CD8-positive, alpha-beta memory T cell (primary cell): ENCODE measurements around the gene TMEM141. TPM values are rescaled to one million over a fixed set of nuclear protein-coding genes. Genes with fewer than 3 reads are reported as not detected.

Experiments used
- CTCF ChIA-PET: fragments of 350-600 bp; sonication (Branson Sonifier 250); formaldehyde crosslinking; loops from one replicate; lab custom pipeline; 2021; ENCODE audit warnings: antibody characterized with exemption; lab: Charles Lee
- POLR2A ChIA-PET: fragments of 350-600 bp; sonication (Branson Sonifier 250); formaldehyde crosslinking; loops from one replicate; lab custom pipeline; 2021; ENCODE audit warnings: antibody characterized with exemption; lab: Charles Lee
- DNase-seq, 5 donors: peaks; one replicate each; pipeline versions ENCODE4 v3.0.0 to v3.0.0-alpha.2; 2020 to 2022; ENCODE audit warnings: mixed read lengths in 1 of 5
- H3K27ac ChIP-seq: one replicate; pipeline ENCODE4 v1.7.0; 2013; ENCODE audit warnings: low read depth, mild to moderate bottlenecking, low read length, moderate library complexity
- H3K27me3 ChIP-seq: 2 replicates; pipeline ENCODE4 v1.7.0; 2013; ENCODE audit warnings: low read length, mild to moderate bottlenecking; ENCODE audit not compliant: insufficient read depth, poor library complexity, severe bottlenecking
- H3K36me3 ChIP-seq: 2 replicates; pipeline ENCODE4 v1.7.0; 2013; ENCODE audit warnings: mild to moderate bottlenecking, low read length, moderate library complexity; ENCODE audit not compliant: insufficient read depth
- H3K4me1 ChIP-seq: 2 replicates; pipeline ENCODE4 v1.7.0; 2013; ENCODE audit warnings: mild to moderate bottlenecking, low read length, moderate library complexity; ENCODE audit not compliant: insufficient read depth
- H3K4me3 ChIP-seq: 2 replicates; pipeline ENCODE4 v1.7.0; 2013; ENCODE audit warnings: mild to moderate bottlenecking, low read length
- H3K9me3 ChIP-seq: 2 replicates; pipeline ENCODE4 v1.7.0; 2013; ENCODE audit warnings: mild to moderate bottlenecking, low read length
- H3K27ac Mint-ChIP-seq, 8 donors: one replicate each; pipeline ENCODE4 v1.8.0; 2020 to 2021; ENCODE audit warnings: mixed read lengths in 8 of 8, mild to moderate bottlenecking in 6 of 8, inconsistent platforms in 3 of 8, moderate library complexity in 3 of 8
- H3K27me3 Mint-ChIP-seq, 2 donors: one replicate each; pipeline ENCODE4 v1.8.0; 2020 to 2021; ENCODE audit warnings: mixed read lengths in 2 of 2, mild to moderate bottlenecking in 1 of 2, moderate library complexity in 1 of 2
- H3K36me3 Mint-ChIP-seq, 3 donors: one replicate each; pipeline ENCODE4 v1.8.0; 2020 to 2021; ENCODE audit warnings: mixed read lengths in 3 of 3, inconsistent platforms in 1 of 3, mild to moderate bottlenecking in 1 of 3
- H3K4me1 Mint-ChIP-seq, 3 donors: one replicate each; pipeline ENCODE4 v1.8.0; 2020 to 2021; ENCODE audit warnings: mixed read lengths in 3 of 3, inconsistent platforms in 1 of 3, mild to moderate bottlenecking in 1 of 3
- H3K4me3 Mint-ChIP-seq, 7 donors: one replicate each; pipeline ENCODE4 v1.8.0; 2020 to 2021; ENCODE audit warnings: mixed read lengths in 7 of 7, mild to moderate bottlenecking in 6 of 7, moderate library complexity in 4 of 7, inconsistent platforms in 2 of 7
- H3K9me3 Mint-ChIP-seq, 5 donors: one replicate each; pipeline ENCODE4 v1.8.0; 2020 to 2022; ENCODE audit warnings: mixed read lengths in 5 of 5, mild to moderate bottlenecking in 3 of 5, moderate library complexity in 2 of 5, inconsistent platforms in 1 of 5
- polyA plus RNA-seq: library from polyadenylated mRNA; unstranded; fragments of 300-500 nt; fragmentation: Illumina TruSeq; gene quantifications from one replicate; pipeline ENCODE4 v1.2.3, GENCODE V29; 2021
- total RNA-seq, 2 experiments: library from RNA; stranded (reverse); gene quantifications; one replicate each; pipeline ENCODE4 v1.2.3, GENCODE V29; 2021

Gene TMEM141
- total and polyA plus RNA-seq, 3 experiments from 2014 or later, result 37.8 to 50.6 (median 50.1) TPM

DNA sequence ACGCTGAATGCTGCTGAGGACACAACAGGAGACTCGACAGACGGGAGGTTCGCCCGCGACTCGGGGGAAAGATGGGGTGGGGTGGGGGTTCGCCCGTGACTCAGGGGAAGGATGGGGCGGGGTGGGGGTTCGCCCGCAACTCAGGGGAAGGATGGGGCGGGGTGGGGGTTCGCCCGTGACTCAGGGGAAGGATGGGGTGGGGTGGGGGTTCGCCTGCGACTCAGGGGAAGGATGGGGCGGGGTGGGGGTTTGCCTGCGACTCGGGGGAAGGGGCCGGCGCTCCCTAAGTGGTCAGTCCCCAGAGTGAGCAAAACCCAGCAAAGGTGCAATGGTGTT, 45.0 kb upstream of the TMEM141 start:
- H3K27ac ChIP-seq, result no peak overlapping the region
- CTCF ChIA-PET, result no interaction called here

DNA sequence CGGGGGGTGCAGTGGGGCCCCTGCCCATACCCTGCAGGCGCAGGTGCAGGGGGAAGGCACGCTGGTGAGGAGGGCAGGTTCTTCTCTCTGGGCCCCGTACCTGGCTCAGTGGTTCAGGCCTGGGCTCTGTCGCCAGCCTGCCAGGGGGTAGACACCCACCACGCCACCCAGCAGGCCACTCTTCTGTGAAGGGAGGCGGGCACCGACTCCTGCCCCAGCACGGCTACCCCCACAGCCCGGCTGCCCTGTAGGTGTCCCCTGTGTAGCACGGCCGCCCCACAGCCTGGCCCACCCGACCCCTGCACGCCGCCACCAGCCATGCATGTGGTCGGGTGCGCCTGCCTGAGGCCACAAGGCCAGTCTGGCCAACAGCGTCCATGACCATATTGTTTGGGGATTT, 44.5 kb upstream of the TMEM141 start:
- Histone ChIP-seq H3K27ac (no peak overlapping the region), H3K4me1 (peaks cover 3% of the 10 kb centered on the region), H3K9me3 (peaks cover 3% of the 10 kb centered on the region), H3K4me3 (no peak overlapping the region), H3K27me3 (no peaks in the 10 kb centered on the region), H3K36me3 (no peaks in the 10 kb centered on the region)
- Mint-ChIP-seq H3K4me1 (peaks cover 0 to 4% (median 0%) of the 10 kb centered on the region in 3 donors), H3K9me3 (peaks cover 1 to 9% (median 3%) of the 10 kb centered on the region in 5 donors), H3K36me3 (peaks cover 0 to under 1% (median 0%) of the 10 kb centered on the region in 3 donors), H3K4me3 (no peak overlapping the region), H3K27me3 (peaks cover 11 to 13% of the 10 kb centered on the region in 2 donors), H3K27ac (no peak overlapping the region)
- ChIA-PET POLR2A (no interaction called here), CTCF (no interaction called here)
- DNase-seq, result no peak

More for the DNA sequence above, 45.0 kb upstream of the TMEM141 start:
- Histone ChIP-seq H3K9me3 (no peaks in the 10 kb centered on the region), H3K36me3 (no peaks in the 10 kb centered on the region), H3K4me3 (no peak overlapping the region), H3K4me1 (peaks cover 8% of the 10 kb centered on the region), H3K27me3 (no peaks in the 10 kb centered on the region)
- POLR2A ChIA-PET, result no interaction called here
- Mint-ChIP-seq H3K36me3 (no peaks in the 10 kb centered on the region), H3K9me3 (peaks cover 0 to 7% (median 0%) of the 10 kb centered on the region in 5 donors), H3K4me1 (peaks cover 0 to 8% (median 0%) of the 10 kb centered on the region in 3 donors), H3K27ac (no peak overlapping the region), H3K4me3 (no peak overlapping the region), H3K27me3 (peaks cover 11 to 13% of the 10 kb centered on the region in 2 donors)
- DNase-seq, result no peak

DNA sequence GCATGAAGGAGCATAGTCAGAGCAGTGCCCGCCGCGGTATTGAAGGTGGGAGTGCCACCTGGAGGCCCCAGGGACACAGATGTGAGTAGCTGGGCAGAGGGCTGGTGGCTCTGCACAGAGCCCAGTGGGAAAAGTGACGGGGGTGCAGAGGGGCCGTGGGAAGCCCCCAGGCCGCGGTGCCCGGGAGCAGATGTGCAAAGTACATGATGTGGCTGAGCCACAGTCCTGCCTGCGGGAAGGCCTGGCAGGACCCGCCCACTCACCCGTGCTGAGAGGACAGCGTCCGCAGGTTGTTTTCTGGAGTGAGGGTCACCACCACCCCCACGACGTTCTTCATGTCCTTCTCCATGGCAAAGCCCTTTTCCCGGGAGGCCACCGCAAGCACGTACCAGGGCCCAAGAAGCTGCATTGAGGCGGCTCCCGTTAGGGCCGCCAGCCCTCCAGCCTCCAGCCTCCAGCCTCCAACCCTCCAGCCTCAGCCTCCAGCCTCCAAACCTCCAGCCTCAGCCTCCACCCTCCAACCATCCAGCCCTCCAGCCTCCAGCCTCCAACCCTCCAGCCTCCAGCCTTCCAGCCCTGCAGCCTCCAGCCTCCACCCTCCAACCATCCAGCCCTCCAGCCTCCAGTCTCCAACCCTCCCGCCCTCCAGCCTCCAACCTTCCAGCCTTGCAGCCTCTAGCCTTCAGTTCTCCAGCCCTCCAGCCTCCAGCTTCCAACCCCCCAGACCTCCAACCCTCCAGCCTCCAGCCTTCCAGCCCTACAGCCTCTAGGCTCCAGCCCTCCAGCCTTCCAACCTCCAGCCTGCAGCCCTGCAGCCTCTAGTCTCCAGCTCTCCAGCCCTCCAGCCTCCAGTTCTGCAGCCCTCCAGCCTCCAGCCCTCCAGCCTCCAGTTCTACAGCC, 43.7 kb upstream of the TMEM141 start:
- H3K4me1 ChIP-seq, result no peaks in the 10 kb centered on the region
- Mint-ChIP-seq H3K36me3 (peaks cover 0 to 9% (median 0%) of the 10 kb centered on the region in 3 donors), H3K27ac (no peak overlapping the region), H3K4me1 (no peaks in the 10 kb centered on the region), H3K4me3 (no peak overlapping the region), H3K9me3 (peaks cover 9 to 17% (median 11%) of the 10 kb centered on the region in 5 donors), H3K27me3 (peaks cover 11 to 13% of the 10 kb centered on the region in 2 donors)
- no peak overlapping the region for H3K4me3 ChIP-seq
- ChIA-PET CTCF (no interaction called here), POLR2A (no interaction called here)
- H3K27ac ChIP-seq, result no peak overlapping the region
- peaks cover 9% of the 10 kb centered on the region for H3K9me3 ChIP-seq
- H3K27me3 ChIP-seq, result no peaks in the 10 kb centered on the region
- DNase-seq, result no peak
- H3K36me3 ChIP-seq, result no peaks in the 10 kb centered on the region

DNA sequence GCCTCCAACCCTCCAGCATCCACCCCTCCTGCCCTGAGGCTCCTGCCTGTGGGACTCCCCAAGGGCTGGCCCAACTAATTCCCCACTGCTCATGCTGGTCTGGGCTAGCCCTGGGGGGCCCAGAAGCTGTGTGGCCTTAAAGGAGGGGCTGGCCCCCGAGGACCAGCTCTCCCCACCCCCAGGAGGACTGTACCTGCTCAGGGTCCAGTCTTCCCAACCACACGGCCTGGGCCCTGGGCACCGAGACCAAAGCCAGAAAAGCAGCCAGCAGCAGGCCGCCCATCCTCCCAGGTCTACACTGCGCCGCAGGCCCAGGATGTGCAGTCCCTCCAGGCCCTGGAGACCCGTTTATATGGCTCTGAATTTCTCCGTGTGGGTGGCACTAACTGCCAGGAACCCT, 42.9 kb upstream of the TMEM141 start, which contains the start of gene LCN6:
TSS of gene LCN6 (minus strand) at position 325 of the 400 bp plus-strand sequence. CDS start at position 283, 42 bp downstream.
- ChIA-PET CTCF (interaction anchor here (1.3 kb wide), 1 partner anchor 10 kb away, joined by 3 read pairs; the partner anchor contains the start of gene LCN8), POLR2A (no interaction called here)
- Histone ChIP-seq H3K4me1 (no peaks in the 10 kb centered on the region), H3K9me3 (peaks cover 9% of the 10 kb centered on the region), H3K27me3 (no peaks in the 10 kb centered on the region), H3K27ac (no peak within 1 kb of the TSS), H3K36me3 (no peaks in the 10 kb centered on the region), H3K4me3 (no peak within 1 kb of the TSS)
- Mint-ChIP-seq H3K4me1 (no peaks in the 10 kb centered on the region), H3K36me3 (peaks cover 0 to 12% (median 0%) of the 10 kb centered on the region in 3 donors), H3K4me3 (no peak within 1 kb of the TSS), H3K9me3 (peaks cover 14 to 21% (median 15%) of the 10 kb centered on the region in 5 donors), H3K27ac (no peak within 1 kb of the TSS), H3K27me3 (peaks cover 11 to 14% of the 10 kb centered on the region in 2 donors)
- DNase-seq, result no peak

DNA sequence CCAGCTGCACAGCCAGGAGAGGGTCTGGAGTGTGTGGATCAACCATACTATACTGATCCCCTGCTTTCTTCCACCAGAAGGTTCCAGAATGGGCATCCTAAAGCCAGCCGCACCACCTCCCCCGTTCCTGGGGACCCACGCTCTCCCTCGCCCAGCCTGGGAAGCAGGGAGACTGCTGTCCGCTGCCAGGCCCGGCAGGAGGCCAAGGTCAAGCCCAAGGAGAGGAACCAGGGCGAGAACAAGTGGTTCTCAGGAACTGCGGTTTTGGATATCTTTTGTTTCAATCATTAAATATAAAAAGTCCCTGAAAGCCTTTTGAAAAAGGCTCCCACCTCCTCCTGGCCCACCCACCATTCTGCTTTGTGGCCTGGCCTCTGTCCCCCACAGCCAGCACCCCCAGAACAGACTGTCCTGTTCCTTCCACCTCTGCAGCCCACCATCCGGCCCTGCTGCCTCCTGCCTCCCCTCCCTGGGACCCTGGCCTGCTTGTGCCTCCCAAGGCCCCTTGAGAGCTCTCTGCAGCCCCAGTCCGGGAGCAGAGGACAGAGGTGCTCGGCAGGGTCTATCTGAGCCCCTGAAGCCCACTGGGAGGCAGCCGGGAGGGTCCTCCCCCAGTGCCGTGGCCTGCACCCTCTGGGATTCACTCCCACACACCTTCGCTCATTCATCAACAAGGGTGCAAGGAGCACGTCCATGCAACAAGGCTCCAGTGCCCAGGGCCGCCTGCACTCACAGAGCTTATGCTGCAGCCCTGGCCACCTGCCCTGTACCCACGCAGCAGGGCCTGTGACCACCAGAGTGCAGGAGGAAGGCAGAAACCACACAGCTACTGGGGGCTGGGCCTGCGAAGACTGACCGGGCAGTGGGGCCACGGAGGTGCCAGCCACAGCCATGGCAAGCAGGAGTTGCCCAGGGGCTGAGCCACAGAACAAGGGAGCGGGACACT, 42.2 kb upstream of the TMEM141 start:
- Histone ChIP-seq H3K27ac (no peak overlapping the region), H3K4me3 (no peak overlapping the region), H3K36me3 (no peaks in the 10 kb centered on the region), H3K4me1 (no peaks in the 10 kb centered on the region), H3K9me3 (peaks cover 9% of the 10 kb centered on the region), H3K27me3 (no peaks in the 10 kb centered on the region)
- Mint-ChIP-seq H3K4me3 (no peak overlapping the region), H3K27me3 (peaks cover 8 to 10% of the 10 kb centered on the region in 2 donors), H3K27ac (no peak overlapping the region), H3K36me3 (peaks cover 0 to 12% (median 0%) of the 10 kb centered on the region in 3 donors), H3K4me1 (no peaks in the 10 kb centered on the region), H3K9me3 (peaks cover 14 to 21% (median 15%) of the 10 kb centered on the region in 5 donors)
- ChIA-PET CTCF (interaction anchor here (1.3 kb wide), 1 partner anchor 9 kb away, joined by 3 read pairs; the partner anchor contains the start of gene LCN8), POLR2A (no interaction called here)
- no peak for DNase-seq

DNA sequence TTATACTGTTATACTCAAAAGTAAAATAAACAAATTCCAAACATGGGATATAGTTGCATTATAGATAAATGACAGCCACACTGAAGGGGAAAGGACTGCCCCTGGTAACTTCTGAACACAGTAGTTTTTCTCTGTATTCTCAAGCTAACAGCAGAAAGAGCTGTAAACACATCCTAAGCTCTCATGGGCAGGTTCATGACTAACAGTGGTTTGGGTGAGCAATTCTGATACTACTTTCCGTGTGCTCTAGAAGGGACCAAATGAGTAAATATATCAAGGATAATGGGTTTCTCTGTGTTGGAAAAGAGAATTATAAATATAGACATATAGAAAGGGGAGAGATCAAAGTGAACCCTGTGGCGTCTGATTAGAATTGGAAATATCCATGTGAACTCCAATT, 40.6 kb upstream of the TMEM141 start:
- Mint-ChIP-seq H3K27ac (peak overlapping the region in 1 of 8 donors; percentile 54), H3K27me3 (peaks cover 8 to 12% of the 10 kb centered on the region in 2 donors), H3K4me1 (no peaks in the 10 kb centered on the region), H3K36me3 (peaks cover 0 to 12% (median 0%) of the 10 kb centered on the region in 3 donors), H3K4me3 (no peak overlapping the region), H3K9me3 (peaks cover 15 to 21% (median 16%) of the 10 kb centered on the region in 5 donors)
- POLR2A ChIA-PET, result no interaction called here
- no peak for DNase-seq
- peaks cover 9% of the 10 kb centered on the region for H3K9me3 ChIP-seq
- no peak overlapping the region for H3K27ac ChIP-seq
- no peak overlapping the region for H3K4me3 ChIP-seq
- CTCF ChIA-PET, result no interaction called here
- H3K36me3 ChIP-seq, result no peaks in the 10 kb centered on the region
- H3K27me3 ChIP-seq, result no peaks in the 10 kb centered on the region
- no peaks in the 10 kb centered on the region for H3K4me1 ChIP-seq

DNA sequence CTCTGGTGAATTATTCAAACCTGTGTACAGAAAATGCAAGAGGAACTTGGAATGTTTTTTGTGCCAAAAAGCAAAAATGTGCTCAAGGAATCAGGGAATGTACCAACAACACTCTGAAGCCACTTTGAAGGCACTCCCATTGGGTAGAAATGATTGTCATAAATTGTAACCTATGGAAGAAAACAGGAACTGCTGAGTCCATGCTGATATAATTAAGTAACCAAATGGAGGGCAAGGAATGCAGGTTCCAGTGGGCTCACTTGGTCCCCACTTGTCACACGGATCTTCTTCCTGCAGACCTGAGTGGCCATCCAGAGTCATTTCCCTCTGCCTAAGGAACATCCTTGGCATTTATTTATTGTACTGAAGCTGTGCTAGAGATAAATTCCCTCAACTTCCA, 39.9 kb upstream of the TMEM141 start:
- Histone ChIP-seq H3K4me3 (no peak overlapping the region), H3K36me3 (no peaks in the 10 kb centered on the region), H3K27ac (no peak overlapping the region), H3K27me3 (no peaks in the 10 kb centered on the region), H3K4me1 (no peaks in the 10 kb centered on the region), H3K9me3 (peaks cover 9% of the 10 kb centered on the region)
- CTCF ChIA-PET, result interaction anchor here (1.2 kb wide), 1 partner anchor 15 kb away, joined by 3 read pairs; no protein-coding TSS in a partner anchor
- Mint-ChIP-seq H3K27me3 (peaks cover 8 to 18% of the 10 kb centered on the region in 2 donors), H3K36me3 (peaks cover 0 to 12% (median 0%) of the 10 kb centered on the region in 3 donors), H3K9me3 (peaks cover 15 to 21% (median 19%) of the 10 kb centered on the region in 5 donors), H3K27ac (no peak overlapping the region), H3K4me3 (no peak overlapping the region), H3K4me1 (no peaks in the 10 kb centered on the region)
- POLR2A ChIA-PET, result no interaction called here
- no peak for DNase-seq
